Activated T-cell treated with anti-CD3 and anti-CD28 coated beads, Interleukin-2, amount 50 U/mL, for 72 hours (primary cell): ENCODE data around the gene ZFYVE1. TPM values are rescaled to one million over a fixed set of nuclear protein-coding genes. Genes with fewer than 3 reads are reported as not detected.
"Not testable (repeated sequence)": the region's sequence is repeated elsewhere in the genome, so short reads cannot be mapped to it uniquely, and the experiment has no call there.

Experiments
- ATAC-seq, 2 donors: fragments of 150-1000 bp; cut with Tn5 transposase; replicated peaks in 1 of 2; 2 replicates each; pipeline ENCODE4 v1.10.0; 2021; ENCODE audit warnings: moderate library complexity in 2 of 2, mild to moderate bottlenecking in 1 of 2
- DNase-seq, 2 donors: peaks; one replicate each; pipeline ENCODE4 v3.0.0; 2021 to 2022; ENCODE audit warnings: mixed read lengths in 1 of 2
- H3K27ac Mint-ChIP-seq: one replicate; pipeline ENCODE4 v1.8.0; 2022; ENCODE audit warnings: mild to moderate bottlenecking, moderate library complexity, mixed read lengths
- H3K27me3 Mint-ChIP-seq: one replicate; pipeline ENCODE4 v1.8.0; 2022; ENCODE audit warnings: low read depth, mixed read lengths
- H3K36me3 Mint-ChIP-seq, 2 donors: one replicate each; pipeline ENCODE4 v1.8.0; 2022; ENCODE audit warnings: mixed read lengths in 2 of 2, mild to moderate bottlenecking in 1 of 2; ENCODE audit not compliant: insufficient read depth in 2 of 2
- H3K4me1 Mint-ChIP-seq: one replicate; pipeline ENCODE4 v1.8.0; 2022; ENCODE audit warnings: low read depth, mixed read lengths
- H3K4me3 Mint-ChIP-seq, 2 donors: one replicate each; pipeline ENCODE4 v1.8.0; 2022; ENCODE audit warnings: mild to moderate bottlenecking in 2 of 2, mixed read lengths in 2 of 2, moderate library complexity in 2 of 2
- H3K9me3 Mint-ChIP-seq, 2 donors: one replicate each; pipeline ENCODE4 v1.8.0; 2022; ENCODE audit warnings: mixed read lengths in 2 of 2
- total RNA-seq, 2 donors: library from RNA; stranded (reverse); gene quantifications; one replicate each; pipeline ENCODE4 v1.2.3, GENCODE V29; 2022

ZFYVE1 gene
- 10 to 100 TPM; 21.5 to 21.7 TPM for total RNA-seq

DNA sequence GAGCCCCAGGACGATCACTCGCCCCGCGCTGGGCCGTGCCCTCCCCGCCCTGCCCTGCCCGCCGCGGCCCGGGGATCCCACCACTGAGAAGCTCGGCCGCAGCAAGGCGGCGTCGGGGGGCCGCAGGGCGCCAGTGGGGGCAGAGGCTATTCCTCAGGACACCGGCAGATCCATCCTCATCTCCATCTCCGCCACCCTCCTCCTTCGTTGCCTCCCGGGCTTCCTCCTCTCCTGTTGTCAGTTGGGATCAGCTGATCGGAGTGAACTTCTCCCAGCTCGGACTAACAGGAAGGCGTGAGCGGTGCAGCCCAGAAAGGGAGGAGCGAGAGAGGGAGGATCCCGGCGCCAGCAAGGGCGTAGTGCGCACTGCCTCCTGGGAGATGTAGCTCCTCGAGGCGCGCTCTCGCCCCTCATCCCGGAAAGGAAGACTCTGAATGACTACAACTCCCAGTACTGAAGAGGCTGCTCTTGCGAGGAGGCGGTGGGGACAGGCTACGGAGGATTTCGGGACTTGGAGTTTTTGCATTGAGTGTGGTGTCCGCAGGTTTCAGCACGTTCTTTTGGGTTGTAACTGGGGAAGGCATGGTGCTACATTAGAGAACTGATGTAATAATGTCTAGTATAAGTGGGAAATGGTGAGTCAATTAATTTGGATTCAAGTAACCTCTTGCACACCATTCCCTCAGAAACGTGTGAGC lies at the start of gene ZFYVE1:
ZFYVE1 (minus strand) TSS at position 262 of the 698 bp plus-strand sequence. CDS start 2,598 bp downstream, outside the sequence.
- ATAC-seq: peak; percentile 99
- Mint-ChIP-seq H3K36me3 (peaks cover 7 to 15% of the 10 kb centered on the region in 2 donors), H3K4me1 (peaks cover 40% of the 10 kb centered on the region), H3K27ac (peak within 1 kb of the TSS; percentile 79), H3K27me3 (no peaks in the 10 kb centered on the region), H3K9me3 (no peaks in the 10 kb centered on the region), H3K4me3 (peak within 1 kb of the TSS; percentile 86 to 92)
- DNase-seq: peak; percentile 92 to 94

DNA sequence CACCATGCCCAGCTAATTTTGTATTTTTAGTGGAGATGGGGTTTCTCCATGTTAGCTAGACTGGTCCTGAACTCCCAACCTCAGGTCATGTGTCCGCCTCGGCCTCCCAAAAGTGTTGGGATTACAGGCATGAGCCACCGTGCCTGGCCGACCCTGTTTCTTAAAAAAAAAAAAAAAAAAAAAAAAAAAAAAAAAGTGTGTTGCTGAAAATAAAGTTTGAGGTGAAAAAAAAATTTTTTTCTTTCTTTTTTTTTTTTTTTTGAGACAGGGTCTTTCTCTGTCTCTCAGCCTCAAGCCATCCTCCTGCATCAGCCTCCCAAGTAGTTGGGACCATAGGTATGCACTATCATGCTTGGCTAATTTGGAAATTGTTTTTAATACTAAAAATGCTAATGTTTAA lies 42.7 kb upstream of the ZFYVE1 start:
- no peaks in the 10 kb centered on the region for H3K27me3 Mint-ChIP-seq
- H3K9me3 Mint-ChIP-seq: no peaks in the 10 kb centered on the region
- peaks cover 9 to 15% of the 10 kb centered on the region in 2 donors for H3K36me3 Mint-ChIP-seq
- H3K4me3 Mint-ChIP-seq: no peak overlapping the region
- no peak overlapping the region for H3K27ac Mint-ChIP-seq
- ATAC-seq (no peak), DNase-seq (no peak)
- peaks cover 44% of the 10 kb centered on the region for H3K4me1 Mint-ChIP-seq

DNA sequence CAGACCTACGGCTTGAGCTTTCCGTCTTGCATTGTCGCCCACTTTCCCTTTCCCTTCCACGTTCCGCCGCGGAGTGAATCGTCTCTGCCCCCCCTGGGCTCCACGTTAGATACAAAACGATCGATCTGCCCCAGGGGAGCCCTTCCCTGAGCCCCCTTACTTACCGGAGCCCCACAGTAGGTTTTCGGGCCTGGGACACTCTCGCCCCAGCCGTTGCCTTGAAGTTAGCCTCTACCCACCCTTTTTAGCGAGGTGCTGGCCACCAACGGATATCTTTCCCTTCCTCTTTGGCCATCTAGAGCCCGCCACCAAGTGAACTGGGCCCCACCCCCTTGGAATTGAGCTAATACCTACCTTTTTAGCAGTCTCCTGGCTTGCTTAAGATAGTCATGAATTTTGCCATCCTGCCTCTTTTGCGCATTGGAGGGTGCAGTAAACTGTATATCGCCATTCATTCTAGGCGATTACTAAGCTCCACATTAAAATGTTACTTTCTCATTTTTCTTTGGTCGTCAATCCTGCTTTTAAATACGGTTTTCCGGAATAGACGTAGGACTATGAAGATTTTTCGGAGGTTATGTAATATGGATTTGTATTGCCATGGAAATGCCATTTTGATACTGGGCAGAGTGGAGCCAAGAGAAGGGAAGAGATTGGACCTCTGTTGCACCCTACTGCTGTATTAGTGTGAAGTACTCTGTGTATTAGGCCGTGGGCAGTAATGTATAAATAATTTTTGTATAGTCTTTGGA lies 32.2 kb upstream of the ZFYVE1 start:
- DNase-seq (no peak), ATAC-seq (no peak)
- Mint-ChIP-seq H3K27me3 (no peaks in the 10 kb centered on the region), H3K4me3 (no peak overlapping the region), H3K27ac (no peak overlapping the region), H3K9me3 (no peaks in the 10 kb centered on the region), H3K36me3 (peaks cover 2 to 4% of the 10 kb centered on the region in 2 donors), H3K4me1 (peaks cover 43% of the 10 kb centered on the region)

GRCh38 chr14:73058224-73058921 lies 31.5 kb upstream of the ZFYVE1 start, which contains the start of gene RBM25:
TSS of gene RBM25 (plus strand) at chr14:73058534. CDS start at chr14:73071642, 13,108 bp downstream.
- no peak within 1 kb of the TSS for H3K4me3 Mint-ChIP-seq
- DNase-seq (peak; percentile 96 to 97), ATAC-seq (peak; percentile 98 to 99)
- no peaks in the 10 kb centered on the region for H3K9me3 Mint-ChIP-seq
- H3K36me3 Mint-ChIP-seq: peaks cover 0 to 2% of the 10 kb centered on the region in 2 donors
- no peaks in the 10 kb centered on the region for H3K27me3 Mint-ChIP-seq
- no peak within 1 kb of the TSS for H3K27ac Mint-ChIP-seq
- peaks cover 36% of the 10 kb centered on the region for H3K4me1 Mint-ChIP-seq

- Mint-ChIP-seq H3K4me1 (peaks cover 33% of the 10 kb centered on the region), H3K4me3 (no peak overlapping the region), H3K27me3 (no peaks in the 10 kb centered on the region), H3K36me3 (peaks cover 0 to 2% of the 10 kb centered on the region in 2 donors), H3K27ac (no peak overlapping the region), H3K9me3 (no peaks in the 10 kb centered on the region)
- DNase-seq: no peak
- ATAC-seq: no peak
These were observed 31.0 kb upstream of the ZFYVE1 start for GRCh38 chr14:73057944-73058223.

- H3K9me3 Mint-ChIP-seq: no peaks in the 10 kb centered on the region
- peaks cover 0 to 2% of the 10 kb centered on the region in 2 donors for H3K36me3 Mint-ChIP-seq
- H3K4me1 Mint-ChIP-seq: peaks cover 11% of the 10 kb centered on the region
- no peak for ATAC-seq
- no peaks in the 10 kb centered on the region for H3K27me3 Mint-ChIP-seq
- H3K27ac Mint-ChIP-seq: no peak overlapping the region
- no peak for DNase-seq
- no peak overlapping the region for H3K4me3 Mint-ChIP-seq
These were observed 28.3 kb upstream of the ZFYVE1 start for GRCh38 chr14:73055251-73055650.

DNA sequence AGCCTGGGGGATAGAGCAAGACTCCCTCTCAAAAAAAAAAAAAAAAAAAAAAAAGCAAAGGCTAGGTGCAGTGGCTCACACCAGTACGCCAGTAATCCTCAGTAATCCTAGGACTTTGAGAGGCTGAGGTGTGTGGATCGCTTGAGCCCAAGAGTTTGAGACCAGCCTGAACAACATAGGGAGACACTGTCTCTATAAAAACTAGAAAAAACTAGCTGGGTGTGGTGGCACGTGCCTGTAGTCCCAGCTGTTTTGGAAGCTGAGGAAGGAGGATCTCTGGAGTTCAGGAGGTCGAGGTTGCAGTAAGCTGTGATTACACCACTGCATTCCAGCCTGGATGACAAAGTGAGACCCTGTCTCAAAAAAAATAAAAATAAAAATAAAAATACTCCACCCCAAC lies 22.5 kb upstream of the ZFYVE1 start:
- no peaks in the 10 kb centered on the region for H3K4me1 Mint-ChIP-seq
- no peaks in the 10 kb centered on the region for H3K27me3 Mint-ChIP-seq
- no peak for DNase-seq
- H3K4me3 Mint-ChIP-seq: no peak overlapping the region
- no peak for ATAC-seq
- H3K36me3 Mint-ChIP-seq: no peaks in the 10 kb centered on the region
- H3K9me3 Mint-ChIP-seq: no peaks in the 10 kb centered on the region
- H3K27ac Mint-ChIP-seq: no peak overlapping the region

- no peak for DNase-seq
- H3K9me3 Mint-ChIP-seq: no peaks in the 10 kb centered on the region
These were observed 20.9 kb upstream of the ZFYVE1 start for GRCh38 chr14:73047808-73048207.

DNA sequence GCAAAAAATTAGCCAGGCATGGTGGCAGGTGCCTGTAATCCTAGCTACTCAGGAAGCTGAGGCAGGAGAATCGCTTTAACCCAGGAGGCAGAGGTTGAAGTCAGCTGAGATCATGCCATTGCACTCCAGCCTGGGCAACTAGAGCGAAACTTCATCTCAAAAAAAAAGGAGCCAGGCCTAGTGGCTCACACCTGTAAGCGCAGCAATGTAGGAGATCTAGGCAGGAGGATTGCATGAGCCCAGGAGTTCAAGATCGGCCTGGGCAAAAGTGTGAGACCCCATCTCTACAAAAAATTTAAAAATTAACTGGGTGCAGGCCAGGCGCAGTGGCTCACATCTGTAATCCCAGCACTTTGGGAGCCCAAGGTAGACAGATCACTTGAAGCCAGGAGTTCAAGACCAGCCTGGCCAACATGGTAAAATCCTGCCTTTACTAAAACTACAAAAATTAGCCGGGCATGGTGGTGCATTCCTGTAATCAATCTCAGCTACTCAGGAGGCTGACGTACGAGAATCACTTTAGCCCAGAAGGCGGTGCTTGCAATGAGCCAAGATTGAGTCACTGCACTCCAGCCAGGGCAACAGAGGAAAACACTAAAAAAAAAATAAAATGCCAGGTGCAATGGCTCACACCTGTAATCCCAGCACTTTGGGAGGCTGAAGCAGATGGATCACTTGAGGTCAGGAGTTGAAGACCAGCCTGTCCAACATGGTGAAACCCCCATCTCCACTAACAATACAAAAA lies 10.0 kb upstream of the ZFYVE1 start:
- not testable (repeated sequence) for H3K4me1 Mint-ChIP-seq, H3K9me3 Mint-ChIP-seq, H3K4me3 Mint-ChIP-seq, H3K36me3 Mint-ChIP-seq, ATAC-seq, H3K27ac Mint-ChIP-seq, DNase-seq, H3K27me3 Mint-ChIP-seq

More at GRCh38 chr14:73047808-73048207, 20.9 kb upstream of the ZFYVE1 start:
- H3K27me3 Mint-ChIP-seq: no peaks in the 10 kb centered on the region
- H3K36me3 Mint-ChIP-seq: no peaks in the 10 kb centered on the region
- H3K27ac Mint-ChIP-seq: no peak overlapping the region
- no peak overlapping the region for H3K4me3 Mint-ChIP-seq
- no peak for ATAC-seq
- no peaks in the 10 kb centered on the region for H3K4me1 Mint-ChIP-seq

- DNase-seq: no peak
- Mint-ChIP-seq H3K36me3 (peaks cover 5 to 8% of the 10 kb centered on the region in 2 donors), H3K27me3 (no peaks in the 10 kb centered on the region), H3K9me3 (no peaks in the 10 kb centered on the region), H3K4me1 (peaks cover 30% of the 10 kb centered on the region), H3K27ac (peak overlapping the region; percentile 47), H3K4me3 (peak overlapping the region; percentile 86 to 88)
- no peak for ATAC-seq
These were observed 1.1 kb upstream of the ZFYVE1 start for GRCh38 chr14:73027984-73028383.

DNA sequence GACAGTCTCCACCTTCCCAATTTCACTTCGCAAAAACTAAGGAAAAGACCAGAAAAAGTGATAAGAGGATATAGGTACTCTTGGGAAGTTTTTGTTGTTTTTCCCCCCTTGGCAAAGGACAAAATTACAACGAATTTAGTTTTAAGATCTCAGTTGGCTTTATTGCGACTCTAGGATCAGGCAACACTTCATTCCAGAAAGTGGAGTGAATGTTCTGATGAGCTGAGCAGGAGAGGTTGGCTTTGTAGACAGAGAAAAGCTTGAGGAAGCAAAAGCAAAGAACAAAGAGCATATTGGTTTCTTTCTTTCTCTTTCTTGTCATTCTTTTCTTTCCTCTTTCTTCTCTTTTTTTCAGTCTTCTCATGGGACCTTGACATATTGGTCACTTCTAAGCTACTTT lies 640 bp upstream of the ZFYVE1 start:
- DNase-seq: no peak
- Mint-ChIP-seq H3K9me3 (no peaks in the 10 kb centered on the region), H3K36me3 (peaks cover 6 to 10% of the 10 kb centered on the region in 2 donors), H3K27ac (peak overlapping the region; percentile 79), H3K4me3 (peak overlapping the region; percentile 86 to 88), H3K27me3 (no peaks in the 10 kb centered on the region), H3K4me1 (peaks cover 34% of the 10 kb centered on the region)
- ATAC-seq: no peak

DNA sequence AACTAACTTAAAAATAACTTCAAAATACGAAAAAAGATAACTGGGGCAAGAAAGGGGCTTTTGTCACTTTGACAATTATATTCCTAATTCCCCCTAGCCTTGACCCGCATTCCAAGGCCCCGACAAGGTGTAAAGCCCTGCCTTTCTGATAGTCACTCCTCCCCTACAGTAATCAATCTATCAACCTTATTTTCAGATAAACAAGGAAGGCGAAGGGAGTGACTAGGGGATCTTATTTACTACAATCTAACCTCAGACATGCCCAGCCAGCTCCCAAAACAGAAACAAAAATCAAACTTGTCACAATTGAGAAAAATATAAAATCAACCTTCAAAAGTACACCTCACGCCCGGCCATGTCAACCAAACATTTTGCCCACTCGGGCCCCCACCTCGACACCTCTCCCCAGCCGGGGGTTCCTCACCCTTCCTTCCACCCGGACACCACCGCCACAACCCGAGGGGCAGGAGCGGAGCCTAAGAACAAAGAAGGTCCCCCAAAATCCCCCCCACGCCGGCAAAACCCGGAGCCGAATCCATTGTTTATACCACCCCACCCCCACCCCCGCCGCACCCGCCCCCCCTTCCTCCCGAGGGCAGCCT lies 562 bp downstream of the ZFYVE1 start:
- Mint-ChIP-seq H3K4me3 (peak overlapping the region; percentile 86 to 92), H3K4me1 (peaks cover 46% of the 10 kb centered on the region), H3K36me3 (peaks cover 7 to 18% of the 10 kb centered on the region in 2 donors), H3K9me3 (no peaks in the 10 kb centered on the region), H3K27ac (peak overlapping the region; percentile 58), H3K27me3 (no peaks in the 10 kb centered on the region)
- ATAC-seq: no peak
- DNase-seq: no peak
